GM12878 (cell line): ENCODE results near the gene SEPTIN10.

Experiments used
- RFX5 ChIP-seq: IDR thresholded peaks from 2 replicates; pipeline ENCODE4 v1.6.1; 2011; ENCODE audit warnings: low read depth, low read length, improper control_type of control experiment
- TF ChIP-seq, protein P1 (sequence below), 3 experiments: IDR thresholded peaks in 2 of 3; conservative IDR thresholded peaks in 1 of 3; 2 replicates each; pipeline ENCODE4 v1.5.1; 2011; ENCODE audit warnings: low read depth in 3 of 3, low read length in 3 of 3, mild to moderate bottlenecking in 3 of 3, control low read depth in 2 of 3, moderate library complexity in 2 of 3, inconsistent platforms in 1 of 3, mixed read lengths in 1 of 3; ENCODE audit not compliant: control insufficient read depth in 2 of 3, insufficient read depth in 1 of 3; ENCODE audit errors: extremely low read depth in 1 of 3

DNA sequence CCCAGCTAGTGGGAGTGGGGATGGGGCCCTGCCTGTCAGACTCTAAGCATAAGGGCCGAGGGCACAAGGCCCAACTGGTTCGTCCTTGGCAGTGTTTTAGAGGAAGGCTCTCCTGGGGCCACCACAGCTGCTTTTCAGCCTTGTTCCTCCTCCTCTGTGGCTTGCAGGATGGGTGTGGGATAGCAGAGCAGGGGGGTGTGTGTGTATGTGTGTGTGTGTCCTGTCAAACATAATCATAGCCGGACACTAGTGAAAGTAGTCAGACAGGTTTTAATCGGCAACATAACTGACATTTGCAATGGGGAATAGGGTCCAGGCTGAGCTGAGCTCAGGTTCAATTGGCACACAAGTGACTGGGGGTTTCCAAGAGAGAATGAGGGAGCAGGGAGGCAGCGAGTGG is 114.2 kb downstream of the SEPTIN10 start:
- TF ChIP-seq, protein P1, sequence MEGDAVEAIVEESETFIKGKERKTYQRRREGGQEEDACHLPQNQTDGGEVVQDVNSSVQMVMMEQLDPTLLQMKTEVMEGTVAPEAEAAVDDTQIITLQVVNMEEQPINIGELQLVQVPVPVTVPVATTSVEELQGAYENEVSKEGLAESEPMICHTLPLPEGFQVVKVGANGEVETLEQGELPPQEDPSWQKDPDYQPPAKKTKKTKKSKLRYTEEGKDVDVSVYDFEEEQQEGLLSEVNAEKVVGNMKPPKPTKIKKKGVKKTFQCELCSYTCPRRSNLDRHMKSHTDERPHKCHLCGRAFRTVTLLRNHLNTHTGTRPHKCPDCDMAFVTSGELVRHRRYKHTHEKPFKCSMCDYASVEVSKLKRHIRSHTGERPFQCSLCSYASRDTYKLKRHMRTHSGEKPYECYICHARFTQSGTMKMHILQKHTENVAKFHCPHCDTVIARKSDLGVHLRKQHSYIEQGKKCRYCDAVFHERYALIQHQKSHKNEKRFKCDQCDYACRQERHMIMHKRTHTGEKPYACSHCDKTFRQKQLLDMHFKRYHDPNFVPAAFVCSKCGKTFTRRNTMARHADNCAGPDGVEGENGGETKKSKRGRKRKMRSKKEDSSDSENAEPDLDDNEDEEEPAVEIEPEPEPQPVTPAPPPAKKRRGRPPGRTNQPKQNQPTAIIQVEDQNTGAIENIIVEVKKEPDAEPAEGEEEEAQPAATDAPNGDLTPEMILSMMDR (IDR thresholded peaks at IDR 0.05 in 2 of 3, conservative IDR thresholded peaks at IDR 0.05 in 1 of 3; ENCODE audit: control insufficient read depth in 2 of 3, extremely low read depth in 1 of 3, insufficient read depth in 1 of 3, low read depth in 3 of 3, low read length in 3 of 3) = no peak
- TF ChIP-seq RFX5 = no peak
